KMS-11 (cell line): ENCODE results near the gene AGAP1.

ENCODE experiments used
- H2AFZ ChIP-seq: fragments of 200-600 bp; sonication (generic); 2 replicates; pipeline ENCODE4 v1.6.1; 2016; ENCODE audit warnings: antibody characterized with exemption, mixed run types, low read depth
- H3K27ac ChIP-seq: fragments of 200-600 bp; sonication (generic); 2 replicates; pipeline ENCODE4 v1.6.1; 2016; ENCODE audit warnings: mild to moderate bottlenecking, mixed run types
- H3K27me3 ChIP-seq: fragments of 200-600 bp; sonication (generic); 2 replicates; pipeline ENCODE4 v1.6.1; 2017; ENCODE audit warnings: mild to moderate bottlenecking, low read depth, mixed run types, moderate library complexity; ENCODE audit not compliant: insufficient read depth
- H3K36me3 ChIP-seq: fragments of 200-600 bp; sonication (generic); 2 replicates; pipeline ENCODE4 v1.6.1; 2017; ENCODE audit warnings: mild to moderate bottlenecking, mixed run types; ENCODE audit not compliant: insufficient read depth
- H3K4me1 ChIP-seq: fragments of 200-600 bp; sonication (generic); 2 replicates; pipeline ENCODE4 v1.6.1; 2016; ENCODE audit warnings: mild to moderate bottlenecking, low read depth, mixed run types; ENCODE audit not compliant: poor library complexity, severe bottlenecking
- H3K4me2 ChIP-seq: fragments of 200-600 bp; sonication (generic); 2 replicates; pipeline ENCODE4 v1.7.0; 2016; ENCODE audit warnings: mild to moderate bottlenecking, mixed run types
- H3K4me3 ChIP-seq: fragments of 200-600 bp; sonication (generic); IDR thresholded peaks from 2 replicates; pipeline ENCODE4 v1.6.1; 2017; ENCODE audit warnings: low read depth, low read length, mixed read lengths; ENCODE audit not compliant: insufficient read depth
- H3K79me2 ChIP-seq: fragments of 200-600 bp; sonication (generic); 2 replicates; pipeline ENCODE4 v1.6.1; 2016; ENCODE audit warnings: low read depth, mixed run types; ENCODE audit not compliant: insufficient read depth
- H3K9ac ChIP-seq: fragments of 200-600 bp; sonication (generic); 2 replicates; pipeline ENCODE4 v1.6.1; 2016; ENCODE audit warnings: mild to moderate bottlenecking, mixed run types
- H4K20me1 ChIP-seq: fragments of 200-600 bp; sonication (generic); 2 replicates; pipeline ENCODE4 v1.6.1; 2016; ENCODE audit warnings: mild to moderate bottlenecking, mixed run types; ENCODE audit not compliant: insufficient read depth
- CTCF ChIP-seq: fragments of 200-600 bp; sonication (generic); conservative IDR thresholded peaks from 2 replicates; pipeline ENCODE4 v1.6.1; 2017; ENCODE audit warnings: low read depth, mild to moderate bottlenecking, antibody characterized with exemption, low read length, moderate library complexity, mixed read lengths

Gene AGAP1

DNA sequence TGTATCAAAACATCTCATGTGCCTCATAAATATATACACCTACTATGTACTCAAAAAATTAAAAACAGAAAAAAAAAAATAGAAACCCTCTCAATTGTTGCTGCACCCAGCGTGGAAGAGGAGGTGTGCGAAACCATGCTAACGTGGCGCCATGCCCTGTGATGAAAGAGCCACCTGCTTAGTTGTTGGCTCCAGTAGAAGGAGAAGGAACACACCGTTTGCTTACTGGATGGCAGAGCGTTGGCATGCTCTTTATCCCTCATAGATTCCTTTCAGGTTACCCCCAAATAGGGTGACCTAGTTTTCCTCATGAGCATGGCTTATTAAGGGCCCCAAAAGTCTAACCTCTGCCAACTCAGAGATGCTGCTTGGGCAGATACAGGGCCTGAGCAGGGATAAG lies 332.1 kb downstream of the AGAP1 start:
- H3K36me3 ChIP-seq: no peaks in the 10 kb centered on the region

GRCh38 chr2:235826826-235827225 lies 333.0 kb downstream of the AGAP1 start:
- H3K9ac ChIP-seq: no peak overlapping the region
- H3K4me3 ChIP-seq: no peak overlapping the region
- TF ChIP-seq CTCF: no peak
- no peak overlapping the region for H3K27ac ChIP-seq
- no peaks in the 10 kb centered on the region for H4K20me1 ChIP-seq
- no peak overlapping the region for H3K4me2 ChIP-seq
- H3K4me1 ChIP-seq: no peaks in the 10 kb centered on the region
- H3K27me3 ChIP-seq: no peaks in the 10 kb centered on the region
- no peaks in the 10 kb centered on the region for H3K36me3 ChIP-seq
- H2AFZ ChIP-seq: no peak overlapping the region
- H3K79me2 ChIP-seq: no peaks in the 10 kb centered on the region

More for the DNA sequence above, 332.1 kb downstream of the AGAP1 start:
- H4K20me1 ChIP-seq: no peaks in the 10 kb centered on the region
- H3K27ac ChIP-seq: no peak overlapping the region
- no peak for TF ChIP-seq CTCF
- no peaks in the 10 kb centered on the region for H3K79me2 ChIP-seq
- H3K4me1 ChIP-seq: no peaks in the 10 kb centered on the region
- H3K4me3 ChIP-seq: no peak overlapping the region
- no peaks in the 10 kb centered on the region for H3K27me3 ChIP-seq
- H3K9ac ChIP-seq: no peak overlapping the region
- H2AFZ ChIP-seq: no peak overlapping the region
- no peak overlapping the region for H3K4me2 ChIP-seq

- Histone ChIP-seq H3K79me2 (no peaks in the 10 kb centered on the region), H3K27me3 (no peaks in the 10 kb centered on the region), H3K27ac (no peak overlapping the region), H3K4me2 (no peak overlapping the region), H3K36me3 (no peaks in the 10 kb centered on the region), H3K4me3 (no peak overlapping the region), H2AFZ (no peak overlapping the region), H3K4me1 (no peaks in the 10 kb centered on the region), H3K9ac (no peak overlapping the region), H4K20me1 (no peaks in the 10 kb centered on the region)
- no peak for TF ChIP-seq CTCF
These were observed 333.7 kb downstream of the AGAP1 start for GRCh38 chr2:235827585-235827992.

DNA sequence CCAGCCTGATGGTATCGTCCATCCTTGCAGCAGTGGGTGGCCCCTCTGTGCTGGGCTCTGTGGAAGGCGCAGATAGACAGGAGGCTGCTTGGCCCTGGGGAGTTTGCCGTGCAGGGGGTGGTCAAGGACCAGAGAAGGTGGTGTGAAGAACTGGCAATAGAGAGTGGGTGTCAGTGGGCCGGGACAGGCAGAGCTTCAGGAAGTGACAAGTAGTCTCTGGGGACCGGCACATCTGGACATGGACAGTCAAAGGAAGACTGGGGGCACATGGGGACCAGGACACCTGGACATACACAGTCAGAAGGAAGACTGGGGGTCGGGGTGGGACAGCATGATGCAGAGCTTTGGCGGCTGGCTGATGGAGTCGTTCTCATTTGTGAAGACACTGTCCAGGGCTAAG lies 335.9 kb downstream of the AGAP1 start:
- H3K36me3 ChIP-seq: no peaks in the 10 kb centered on the region
- no peak overlapping the region for H3K9ac ChIP-seq
- no peaks in the 10 kb centered on the region for H4K20me1 ChIP-seq
- H2AFZ ChIP-seq: no peak overlapping the region
- H3K27me3 ChIP-seq: no peaks in the 10 kb centered on the region
- H3K79me2 ChIP-seq: no peaks in the 10 kb centered on the region
- no peak for TF ChIP-seq CTCF
- H3K4me2 ChIP-seq: no peak overlapping the region
- no peak overlapping the region for H3K27ac ChIP-seq
- H3K4me3 ChIP-seq: no peak overlapping the region
- no peaks in the 10 kb centered on the region for H3K4me1 ChIP-seq
